ENCODE measurements around the gene SP140L.

GRCh38 chr2:230325316-230326243 lies 1.4 kb upstream of the SP140L start:
- TF ChIP-seq CTCF (IDR thresholded peaks at IDR 0.05; ENCODE audit: low read length) (no peak), EZH2 (IDR thresholded peaks at IDR 0.05; ENCODE audit: borderline replicate concordance, low read length) (no peak)
